DMS 273 treated with DMSO at 0.1 percent for 48 hours (cell line): ENCODE results near the gene TMEM247.
"Not testable (repeated sequence)": the region's sequence is repeated elsewhere in the genome, so short reads cannot be mapped to it uniquely, and the experiment has no call there.

ENCODE experiments used
- DNase-seq: peaks from one replicate; lab custom pipeline; 2025; lab: John Stamatoyannopoulos, UW

Gene TMEM247

DNA sequence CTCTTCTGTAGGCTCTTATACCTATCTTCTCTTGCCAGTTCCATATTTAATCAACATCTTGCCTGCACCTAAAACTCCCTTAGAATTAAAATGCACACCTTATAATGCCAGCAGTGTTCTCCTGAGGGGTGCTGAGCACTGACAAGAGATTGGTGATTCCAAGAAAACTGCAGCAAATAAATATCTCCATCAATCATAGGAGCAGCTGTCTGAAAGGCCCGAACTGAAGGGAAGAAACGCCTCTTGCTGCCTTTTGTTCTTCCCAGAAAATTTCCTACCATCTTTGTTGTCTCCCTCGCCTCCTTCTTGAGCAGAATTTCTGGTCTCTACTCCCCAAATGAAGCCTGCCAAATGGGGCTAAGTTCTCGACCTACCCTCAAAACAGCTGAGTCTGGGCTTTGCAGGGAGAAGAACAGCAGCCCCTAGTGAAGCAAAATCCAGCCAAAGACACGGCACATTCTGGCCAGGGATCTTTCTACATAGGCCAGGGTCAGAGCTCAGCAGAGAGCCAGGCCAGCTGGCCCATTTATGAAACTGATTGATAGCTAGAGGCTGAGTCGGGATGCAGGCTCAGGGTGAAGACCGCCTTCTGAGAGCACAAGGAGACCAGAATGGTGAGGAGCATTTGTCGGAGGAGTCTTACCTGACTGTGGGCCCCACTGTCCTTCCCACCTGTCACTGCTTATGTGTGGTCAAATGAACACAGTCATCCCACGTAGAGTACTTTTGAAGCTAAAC is 20.4 kb upstream of the TMEM247 start:
- no peak for DNase-seq

DNA sequence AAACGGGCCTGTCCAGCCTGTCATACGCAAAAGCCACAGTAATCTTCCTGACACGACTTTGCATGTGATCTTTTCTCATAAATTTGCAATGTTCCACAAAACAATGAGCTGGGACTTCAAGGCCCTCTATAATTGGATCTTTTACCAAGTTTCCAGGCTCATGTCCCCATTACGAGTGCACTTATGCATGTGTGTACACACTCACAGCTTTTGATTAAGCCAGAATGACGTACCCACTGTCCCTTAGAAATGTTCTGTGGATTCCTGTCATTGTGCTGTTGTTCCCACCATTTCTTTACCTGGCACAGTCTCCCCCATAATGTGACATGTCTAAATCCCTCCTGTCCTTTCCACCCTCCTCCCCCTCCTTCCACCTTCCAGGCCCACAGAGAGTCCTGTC is 19.7 kb upstream of the TMEM247 start:
- no peak for DNase-seq

DNA sequence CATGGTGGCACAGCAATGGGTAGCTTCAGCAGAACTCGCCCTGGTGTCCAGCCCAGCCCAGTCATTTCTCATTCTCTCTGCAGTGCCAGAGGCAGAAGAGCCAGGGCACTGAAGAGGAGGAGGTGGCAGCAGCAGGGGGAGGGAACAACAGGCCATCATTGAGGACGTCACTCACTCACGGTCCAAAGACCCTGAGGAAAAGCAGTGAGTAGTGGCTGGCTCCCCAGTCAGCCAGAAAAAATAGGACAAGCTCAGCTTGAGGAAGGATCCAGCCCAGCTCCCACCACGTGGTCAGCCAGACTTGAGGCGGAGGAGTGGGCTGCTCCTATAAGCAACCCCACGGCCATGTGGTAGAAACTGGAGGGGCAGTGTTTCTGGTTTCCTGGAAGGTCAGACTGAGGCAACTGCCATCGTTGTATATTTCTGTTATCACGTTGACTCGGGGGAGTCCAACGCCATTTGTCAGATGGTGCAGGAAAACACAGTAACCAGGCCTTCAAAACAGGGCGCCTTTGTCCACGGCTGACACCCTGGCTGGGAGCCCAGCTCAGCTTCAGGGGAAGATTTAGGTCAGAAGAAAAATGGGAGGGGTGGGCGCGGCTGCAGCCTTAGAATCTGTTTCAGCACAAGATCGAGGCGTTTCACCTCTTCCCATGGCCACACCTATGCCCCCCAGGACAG is 19.0 kb upstream of the TMEM247 start:
- no peak for DNase-seq

DNA sequence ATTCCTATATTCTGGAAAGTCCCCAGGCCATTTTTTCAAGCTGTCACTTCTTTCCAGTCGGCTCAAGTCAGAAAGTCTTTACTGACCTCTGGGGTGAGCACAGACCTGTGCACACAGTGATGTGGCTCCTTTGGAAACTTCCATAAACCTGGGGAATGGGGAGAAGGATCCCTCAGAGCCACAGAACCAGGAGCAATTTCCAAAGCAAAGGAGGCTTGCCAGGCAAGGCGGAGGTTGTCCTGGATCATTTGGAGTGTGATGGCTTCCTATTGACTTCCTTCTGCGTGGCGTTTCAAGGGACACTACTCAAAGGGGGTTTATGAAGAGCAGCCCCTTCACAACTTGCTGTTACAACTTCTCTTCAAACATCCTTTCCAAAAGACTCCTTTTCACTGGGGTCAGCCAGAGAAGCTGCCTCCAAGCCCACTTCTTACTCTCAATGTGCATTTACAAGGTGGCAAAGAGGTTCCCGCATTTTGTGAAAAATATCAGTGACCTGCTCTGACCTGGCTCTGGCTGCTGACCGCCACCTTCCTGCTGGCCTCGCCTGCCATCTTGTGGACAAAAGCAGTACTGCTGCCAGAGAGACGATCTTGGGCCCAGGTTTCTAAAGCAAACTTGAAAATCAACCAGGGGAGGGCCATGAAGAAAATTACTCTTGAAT is 18.2 kb upstream of the TMEM247 start:
- no peak for DNase-seq

DNA sequence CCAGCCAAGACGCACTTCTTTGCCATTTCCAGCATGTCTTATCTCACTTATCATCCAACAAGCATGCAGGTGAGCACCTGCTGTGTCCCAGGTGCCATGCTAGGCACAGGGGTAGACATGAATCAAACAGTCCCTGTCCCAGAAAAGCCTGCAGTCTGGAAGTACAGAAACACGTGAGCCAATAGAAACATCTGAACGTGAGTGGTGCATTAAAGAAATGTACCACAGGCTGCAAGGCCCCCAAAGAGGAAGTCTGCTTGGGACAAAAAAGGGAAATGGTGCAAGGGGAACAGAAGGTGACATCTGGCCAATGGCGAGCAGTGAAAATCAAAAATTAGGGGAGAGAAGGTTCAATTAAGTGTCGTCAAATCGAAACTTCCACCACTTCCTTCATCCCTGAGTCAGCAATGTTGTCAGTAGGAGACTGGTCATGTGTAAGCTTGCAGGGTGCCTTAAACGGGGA is 17.6 kb upstream of the TMEM247 start:
- no peak for DNase-seq

DNA sequence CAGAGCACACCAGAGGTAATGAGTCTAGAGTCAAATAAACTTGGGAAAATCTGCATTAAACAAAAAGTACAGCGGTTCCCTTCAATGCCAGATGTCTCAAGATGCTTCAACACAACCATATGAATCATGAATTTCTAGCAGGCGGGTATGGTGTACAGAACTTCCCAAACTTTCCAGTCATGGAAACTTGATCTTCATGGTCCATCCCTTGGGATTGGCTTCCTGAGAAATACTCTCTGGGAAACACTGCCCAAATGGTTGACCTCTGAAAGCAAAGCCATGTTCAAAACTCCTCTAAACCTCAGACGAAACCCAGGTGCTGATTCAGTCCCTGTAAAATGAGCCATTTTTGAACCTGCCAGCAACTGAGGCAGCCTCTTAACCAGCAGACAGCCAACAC is 16.4 kb upstream of the TMEM247 start:
- DNase-seq: no peak

DNA sequence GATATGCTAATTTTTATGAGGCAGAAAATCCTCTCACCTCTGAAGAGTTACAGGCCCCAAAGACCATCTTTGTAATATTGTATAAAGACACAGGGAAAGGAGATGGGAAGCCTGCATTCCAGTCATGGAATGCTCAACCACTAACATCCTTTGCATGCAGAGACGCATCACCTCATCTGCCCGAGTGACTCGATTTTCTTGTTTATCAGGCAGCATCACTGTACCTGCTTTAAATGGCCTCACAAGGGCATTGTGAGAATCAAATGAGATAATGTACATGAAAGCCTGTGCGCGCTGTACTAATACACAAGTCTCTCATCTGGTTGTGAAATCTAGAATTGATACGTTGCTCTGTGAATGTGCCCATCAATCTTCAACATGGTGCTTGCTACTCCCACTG is 10.2 kb upstream of the TMEM247 start:
- no peak for DNase-seq

DNA sequence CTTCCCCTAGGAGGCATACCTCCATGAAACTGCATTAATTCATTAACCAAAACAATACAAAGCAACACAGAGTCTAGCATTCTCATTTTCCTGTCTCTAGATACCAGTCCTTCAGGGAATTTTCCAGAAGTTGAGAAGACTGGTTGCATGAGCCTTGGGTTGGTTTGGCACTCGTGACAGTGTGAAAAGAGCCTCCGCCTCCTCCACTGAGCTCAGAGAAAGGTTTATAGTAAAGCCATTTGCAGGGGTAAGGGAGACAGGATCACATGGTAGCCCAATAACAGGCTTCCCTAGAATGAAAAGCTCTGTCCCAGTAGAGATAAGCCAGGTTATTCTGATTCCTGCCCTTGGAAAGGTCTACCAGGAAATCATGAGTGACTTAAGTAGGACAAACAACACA is 9.7 kb upstream of the TMEM247 start:
- no peak for DNase-seq

DNA sequence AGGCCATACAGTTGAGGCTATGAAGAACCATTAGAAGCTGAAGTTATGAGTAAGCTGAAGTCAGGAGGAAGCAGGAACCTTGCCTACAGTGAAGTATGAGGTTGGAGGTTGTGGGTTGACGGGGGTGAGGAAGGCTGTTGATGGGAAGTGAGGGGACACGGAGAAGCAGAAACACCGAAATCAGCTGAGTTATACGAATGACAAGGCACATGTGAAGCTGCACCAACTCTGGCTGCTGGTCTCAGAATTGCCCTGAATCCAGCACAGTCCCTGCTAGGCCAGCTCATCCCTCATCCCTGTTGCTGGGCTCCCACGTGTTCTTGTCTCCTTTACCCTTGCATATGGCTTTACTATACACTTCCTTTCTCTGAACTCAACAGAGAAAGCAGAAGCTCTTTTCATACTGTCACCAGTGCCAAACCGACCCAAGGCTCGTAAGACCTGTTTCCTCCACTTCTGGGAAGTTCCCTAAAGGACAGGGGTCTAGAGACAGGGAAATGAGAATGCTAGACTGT is 9.2 kb upstream of the TMEM247 start:
- DNase-seq: no peak

DNA sequence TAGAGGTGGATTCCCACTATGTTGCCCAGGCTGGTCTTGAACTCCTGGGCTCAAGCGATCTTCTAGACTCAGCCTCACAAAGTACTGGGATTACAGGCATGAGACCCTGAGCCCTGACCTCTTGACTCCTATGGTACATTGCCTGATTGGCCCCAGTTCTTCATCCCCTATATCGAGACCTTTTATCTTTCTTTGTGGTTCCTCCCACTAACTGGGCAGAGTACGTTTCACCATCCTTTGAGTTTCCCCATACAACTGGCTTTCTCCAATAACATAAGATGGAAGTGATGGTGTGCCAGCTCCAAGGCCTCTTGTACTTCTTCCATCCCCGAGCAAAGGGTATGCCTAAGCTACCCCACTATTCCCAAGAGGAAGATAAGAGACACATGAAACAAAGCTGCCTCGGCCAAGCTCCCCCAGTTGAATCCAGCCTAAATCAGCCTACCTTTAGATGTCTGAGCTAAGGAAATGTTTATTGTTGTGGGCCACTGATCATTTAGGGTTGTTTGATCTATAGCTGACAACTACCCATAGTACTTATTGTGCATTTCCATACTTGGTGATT is 8.3 kb upstream of the TMEM247 start:
- DNase-seq: no peak

DNA sequence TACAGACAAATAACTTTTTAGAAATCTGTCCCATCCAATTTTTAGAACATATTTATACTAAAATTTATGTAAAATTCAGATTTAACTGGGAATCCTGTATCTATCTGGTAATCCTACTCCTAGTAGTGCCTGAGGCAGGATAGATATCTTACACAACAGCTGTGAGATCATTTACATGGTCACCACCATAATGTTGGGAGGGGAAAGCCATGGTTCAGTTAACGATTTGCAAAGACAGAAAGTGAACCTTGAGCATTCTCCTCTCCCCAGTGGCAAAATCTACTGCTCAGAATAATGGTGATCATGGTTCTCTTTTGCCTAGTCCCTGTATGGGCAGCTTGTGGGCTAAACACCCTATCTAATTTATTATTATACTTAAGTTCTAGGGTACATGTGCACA is 7.7 kb upstream of the TMEM247 start:
- DNase-seq: no peak

DNA sequence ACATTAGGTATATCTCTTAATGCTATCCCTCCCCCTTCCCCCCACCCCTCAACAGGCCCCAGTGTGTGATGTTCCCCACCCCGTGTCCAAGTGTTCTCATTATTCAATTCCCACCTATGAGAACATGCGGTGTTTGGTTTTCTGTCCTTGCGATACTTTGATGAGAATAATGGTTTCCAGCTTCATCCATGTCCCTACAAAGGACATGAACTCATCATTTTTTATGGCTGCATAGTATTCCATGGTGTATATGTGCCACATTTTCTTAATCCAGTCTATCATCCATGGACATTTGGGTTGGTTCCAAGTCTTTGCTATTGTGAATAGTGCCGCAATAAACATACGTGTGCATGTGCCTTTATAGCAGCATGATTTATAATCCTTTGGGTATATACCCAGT is 7.2 kb upstream of the TMEM247 start:
- DNase-seq: not testable (repeated sequence)

DNA sequence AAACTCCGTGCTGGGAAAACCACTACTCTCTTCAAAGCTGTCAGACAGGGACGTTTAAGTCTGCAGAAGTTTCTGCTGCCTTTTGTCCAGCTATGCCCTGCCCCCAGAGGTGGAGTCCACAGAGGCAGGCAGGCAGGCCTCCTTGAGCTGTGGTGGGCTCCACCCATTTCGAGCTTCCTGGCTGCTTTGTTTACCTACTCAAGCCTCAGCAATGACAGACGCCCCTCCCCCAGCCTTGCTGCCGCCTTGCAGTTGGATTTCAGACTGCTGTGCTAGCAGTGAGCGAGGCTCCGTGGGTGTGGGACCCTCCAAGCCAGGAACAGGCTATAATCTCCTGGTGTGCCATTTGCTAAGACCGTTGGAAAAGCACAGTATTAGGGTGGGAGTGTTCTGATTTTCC is 1.9 kb upstream of the TMEM247 start:
- DNase-seq: not testable (repeated sequence)

DNA sequence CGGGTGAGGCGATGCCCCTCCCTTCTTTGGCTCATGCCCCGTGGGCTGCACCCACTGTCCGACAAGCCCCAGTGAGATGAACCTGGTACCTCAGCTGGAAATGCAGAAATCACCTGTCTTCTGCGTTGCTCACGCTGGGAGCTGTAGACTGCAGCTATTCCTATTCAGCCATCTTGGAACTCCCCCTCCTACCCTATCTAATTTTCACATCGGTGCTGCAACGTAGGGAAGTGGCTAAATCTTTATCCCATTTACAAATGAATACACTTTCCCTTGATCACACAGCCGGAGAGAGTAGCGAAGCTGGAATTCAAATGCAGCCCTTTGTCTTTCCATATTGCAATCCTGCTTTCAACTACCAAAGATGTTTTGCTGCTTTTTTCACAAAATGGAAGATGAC is 1.4 kb upstream of the TMEM247 start:
- no peak for DNase-seq

DNA sequence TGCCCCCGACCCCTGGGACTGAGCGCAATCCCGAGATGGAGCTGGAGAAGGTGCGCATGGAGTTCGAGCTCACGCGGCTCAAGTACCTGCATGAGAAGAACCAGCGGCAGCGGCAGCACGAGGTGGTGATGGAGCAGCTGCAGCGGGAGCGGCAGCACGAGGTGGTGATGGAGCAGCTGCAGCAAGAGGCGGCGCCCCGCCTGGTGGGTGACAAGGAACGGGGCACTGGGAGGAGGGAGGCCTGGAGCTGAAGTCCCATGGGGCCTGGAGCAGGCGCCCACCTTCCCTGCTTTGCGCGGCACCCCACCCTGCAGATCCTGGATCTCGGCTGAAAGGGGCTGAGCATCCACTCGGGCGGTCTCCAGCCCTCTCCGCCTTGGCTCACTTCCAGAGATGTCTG is 1.2 kb downstream of the TMEM247 start:
- no peak for DNase-seq

DNA sequence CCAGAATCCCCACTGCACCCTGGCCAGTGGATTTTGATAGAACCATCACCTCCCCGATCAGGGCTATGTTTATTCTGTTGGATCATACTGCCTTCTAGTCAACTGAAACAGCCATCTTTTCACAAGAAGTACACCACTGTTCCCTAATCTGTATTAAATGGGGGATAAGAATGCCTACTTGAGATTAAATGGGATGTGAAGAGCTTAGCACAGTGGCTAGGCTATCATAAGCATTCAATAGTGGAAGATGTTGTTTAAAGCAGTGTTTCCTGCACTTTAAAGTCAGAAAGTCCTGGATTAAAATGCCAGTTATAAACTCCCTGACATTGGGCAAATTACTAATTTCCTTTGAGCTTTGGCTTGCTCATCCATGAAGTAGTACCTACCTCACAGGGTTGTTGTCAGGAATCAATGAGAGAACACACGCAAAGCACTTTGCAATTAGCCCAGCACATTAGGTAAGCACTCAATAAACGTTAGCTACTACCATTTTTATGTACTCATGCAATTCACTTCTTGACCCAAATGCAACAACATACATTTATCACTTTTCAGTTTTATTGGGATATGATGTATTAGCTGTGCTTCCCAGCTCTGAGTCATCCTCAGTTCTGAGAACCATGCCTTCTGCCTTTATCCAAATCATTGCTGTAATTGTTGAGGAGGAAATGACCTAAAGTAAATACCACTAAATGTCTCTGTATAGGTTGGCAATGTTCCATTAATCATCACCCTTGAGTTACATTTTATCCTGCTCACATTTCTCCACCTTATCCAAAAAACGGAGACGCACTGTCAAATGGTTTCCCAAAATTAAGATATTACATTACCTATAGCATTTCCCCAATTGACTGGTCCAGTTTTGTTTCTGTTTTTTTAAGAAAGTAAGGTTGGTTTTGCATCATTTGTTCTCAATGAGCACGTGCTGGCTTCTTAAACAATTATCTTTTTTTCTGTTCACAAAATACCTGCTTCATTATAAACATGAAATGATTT is 2.1 kb downstream of the TMEM247 start:
- DNase-seq: no peak

DNA sequence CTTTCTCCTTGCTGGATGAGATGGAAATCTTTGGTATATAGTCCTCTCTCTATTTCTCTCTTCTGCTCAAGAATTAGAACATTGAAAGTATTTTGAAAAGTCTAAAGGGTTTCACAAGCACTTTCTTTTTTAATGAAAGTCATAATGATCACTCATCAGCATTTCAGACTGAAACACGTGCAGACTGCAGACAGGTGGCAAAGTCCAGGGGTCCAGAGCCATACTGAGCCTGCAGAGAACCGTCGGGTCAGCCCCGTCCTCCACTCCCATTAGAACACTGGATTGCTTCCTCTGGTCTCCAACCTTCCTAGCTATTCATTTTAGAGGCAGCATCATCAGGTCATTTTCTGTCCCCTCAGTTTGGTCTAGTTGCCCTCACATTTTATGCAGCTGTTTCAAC is 3.1 kb downstream of the TMEM247 start:
- DNase-seq: no peak

DNA sequence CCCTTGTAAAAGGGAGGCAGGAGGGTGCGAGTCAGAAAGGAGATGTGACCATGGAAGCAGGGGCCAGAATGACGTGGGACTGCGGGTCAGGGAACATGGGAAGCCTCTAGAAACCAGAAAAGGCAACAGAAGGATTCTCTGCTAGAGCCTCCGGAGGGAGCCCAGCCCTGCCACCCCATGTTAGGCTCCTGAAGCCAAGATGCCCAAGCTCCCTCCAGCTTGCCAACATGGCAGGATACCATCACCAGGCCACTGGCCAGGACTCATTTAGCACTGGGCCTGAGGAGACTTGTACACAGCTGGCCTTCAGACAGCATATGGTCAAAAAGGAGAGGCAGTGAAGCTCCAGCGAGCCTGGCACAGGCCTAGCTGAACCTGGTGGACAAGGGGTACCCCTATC is 5.6 kb downstream of the TMEM247 start:
- no peak for DNase-seq

DNA sequence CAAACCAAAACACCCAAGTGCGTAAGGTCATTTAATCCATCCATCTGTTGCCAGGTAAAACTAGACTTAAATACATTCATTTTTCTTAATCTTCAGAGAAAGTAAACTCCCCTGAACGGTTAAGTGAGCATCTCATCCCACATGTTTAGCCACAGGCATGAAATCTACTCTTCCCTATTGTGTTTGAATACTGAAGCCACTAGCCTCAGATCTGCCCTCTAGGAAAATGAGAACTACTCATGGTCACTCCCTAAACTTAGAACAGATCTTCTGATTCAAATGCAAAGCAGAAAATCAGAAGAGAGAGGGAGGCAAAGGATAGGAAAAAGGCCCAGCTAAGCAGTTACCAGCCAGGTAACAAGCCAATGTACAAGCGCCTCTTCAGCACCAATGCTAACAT is 7.1 kb downstream of the TMEM247 start:
- no peak for DNase-seq

DNA sequence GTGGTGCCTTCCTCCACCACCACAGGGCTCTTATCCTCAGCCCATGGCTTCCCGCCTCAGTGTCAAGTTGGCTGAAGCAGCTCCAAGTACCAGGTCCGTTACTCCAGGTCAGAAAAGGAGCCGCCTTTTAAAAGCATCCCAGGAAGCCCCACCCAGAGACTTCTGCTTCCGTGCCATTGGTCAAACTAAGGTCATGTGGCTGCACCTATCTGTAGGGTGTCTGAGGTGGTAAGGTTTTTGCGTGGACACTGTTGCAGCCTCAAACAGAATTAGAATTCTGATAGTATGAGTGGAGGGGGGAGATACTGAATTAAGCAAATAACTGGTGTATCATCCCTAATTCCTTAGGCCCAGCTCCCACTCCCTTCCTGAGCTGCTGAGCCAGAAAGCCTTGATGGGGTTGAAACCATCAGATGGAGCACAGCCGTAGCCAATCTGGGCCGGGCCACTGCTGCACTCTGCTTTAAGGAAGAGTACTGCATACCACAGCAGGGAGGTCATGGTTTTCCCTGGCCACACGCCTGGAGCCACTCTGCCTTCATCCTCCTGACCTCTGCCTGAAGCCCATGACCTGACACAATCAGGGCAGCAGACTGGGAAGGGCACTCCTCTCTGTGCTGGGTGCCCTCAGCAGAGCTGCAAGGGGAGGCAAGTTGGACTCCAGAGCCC is 8.4 kb downstream of the TMEM247 start:
- no peak for DNase-seq

DNA sequence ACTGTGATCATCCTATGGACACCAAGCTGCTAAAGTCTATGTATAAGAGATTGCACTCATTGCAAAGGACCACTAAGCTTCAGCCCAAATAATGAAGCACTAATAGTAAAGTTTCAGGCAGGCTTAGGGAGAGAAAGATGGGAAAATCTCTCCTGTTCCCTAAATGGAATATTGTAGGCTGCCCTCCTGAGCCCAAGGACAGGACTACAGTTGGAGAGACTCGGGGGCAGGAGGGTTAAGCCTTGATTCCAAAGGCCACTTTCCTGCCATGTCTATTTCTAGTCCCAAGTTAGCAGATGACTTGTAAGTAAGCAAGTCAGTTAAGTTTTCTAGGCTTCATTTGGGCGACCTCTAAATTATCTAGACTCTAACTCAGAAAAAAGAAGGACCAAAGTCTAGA is 9.0 kb downstream of the TMEM247 start:
- DNase-seq: no peak
